T1000 (cell line): Measurements from ENCODE around the gene TLE3.

Source experiments
- DNase-seq: peaks from one replicate; lab custom pipeline; 2025; ENCODE audit warnings: mixed read lengths; lab: John Stamatoyannopoulos, UW

Gene TLE3

GRCh38 chr15:70062321-70062956 is 35.3 kb downstream of the TLE3 start:
- peak; percentile 75 for DNase-seq

GRCh38 chr15:70061696-70062270 is 35.9 kb downstream of the TLE3 start:
- no peak for DNase-seq

- DNase-seq: no peak
Observed at GRCh38 chr15:70060993-70061305, 36.8 kb downstream of the TLE3 start.

GRCh38 chr15:70060214-70060992 is 37.3 kb downstream of the TLE3 start:
- DNase-seq: no peak

- no peak for DNase-seq
Observed at GRCh38 chr15:70059476-70060213, 38.1 kb downstream of the TLE3 start.

- DNase-seq: no peak
Observed at GRCh38 chr15:70058642-70059360, 38.9 kb downstream of the TLE3 start.

GRCh38 chr15:70057931-70058641 is 39.6 kb downstream of the TLE3 start:
- no peak for DNase-seq

GRCh38 chr15:70056091-70056680 is 41.5 kb downstream of the TLE3 start:
- DNase-seq: no peak

GRCh38 chr15:70055601-70056051 is 42.1 kb downstream of the TLE3 start:
- no peak for DNase-seq

GRCh38 chr15:70054884-70055387 is 42.8 kb downstream of the TLE3 start:
- DNase-seq: no peak

GRCh38 chr15:70054366-70054765 is 43.4 kb downstream of the TLE3 start:
- DNase-seq: no peak

- no peak for DNase-seq
Observed at GRCh38 chr15:70053716-70054229, 43.9 kb downstream of the TLE3 start.

- DNase-seq: no peak
Observed at GRCh38 chr15:70053001-70053715, 44.6 kb downstream of the TLE3 start.

GRCh38 chr15:70051948-70052633 is 45.6 kb downstream of the TLE3 start:
- DNase-seq: no peak

GRCh38 chr15:70050970-70051369 is 46.7 kb downstream of the TLE3 start:
- no peak for DNase-seq

GRCh38 chr15:70050441-70050840 is 47.3 kb downstream of the TLE3 start:
- DNase-seq: no peak

GRCh38 chr15:70049701-70050301 is 47.9 kb downstream of the TLE3 start:
- DNase-seq: no peak

GRCh38 chr15:70048578-70049514 is 48.9 kb downstream of the TLE3 start:
- DNase-seq: no peak
